Duodenal mucosa (tissue), 2 donors: Measurements from ENCODE around the gene NEIL1.

Source experiments
- H3K27ac ChIP-seq: one replicate; pipeline ENCODE4 v1.7.0; 2013; ENCODE audit warnings: low read depth, low read length
- H3K27me3 ChIP-seq, 2 donors: one replicate each; pipeline ENCODE4 v1.7.0; 2013; ENCODE audit warnings: low read length in 2 of 2, control low read depth in 1 of 2; ENCODE audit not compliant: insufficient read depth in 2 of 2, control insufficient read depth in 1 of 2
- H3K36me3 ChIP-seq, 2 donors: one replicate each; pipeline ENCODE4 v1.7.0; 2013; ENCODE audit warnings: low read length in 2 of 2, control low read depth in 1 of 2; ENCODE audit not compliant: insufficient read depth in 2 of 2, control insufficient read depth in 1 of 2
- H3K4me1 ChIP-seq, 2 donors: one replicate each; pipeline ENCODE4 v1.7.0; 2013; ENCODE audit warnings: low read length in 2 of 2, control low read depth in 1 of 2; ENCODE audit not compliant: insufficient read depth in 2 of 2, control insufficient read depth in 1 of 2
- H3K4me3 ChIP-seq, 2 donors: one replicate each; pipeline ENCODE4 v1.7.0; 2013; ENCODE audit warnings: low read length in 2 of 2, low read depth in 1 of 2
- H3K9ac ChIP-seq, 2 donors: one replicate each; pipeline ENCODE4 v1.7.0; 2013; ENCODE audit warnings: low read length in 2 of 2, low read depth in 1 of 2
- H3K9me3 ChIP-seq, 2 donors: one replicate each; pipeline ENCODE4 v1.7.0; 2013; ENCODE audit warnings: low read length in 2 of 2, control low read depth in 1 of 2; ENCODE audit not compliant: control insufficient read depth in 1 of 2

The NEIL1 gene

DNA sequence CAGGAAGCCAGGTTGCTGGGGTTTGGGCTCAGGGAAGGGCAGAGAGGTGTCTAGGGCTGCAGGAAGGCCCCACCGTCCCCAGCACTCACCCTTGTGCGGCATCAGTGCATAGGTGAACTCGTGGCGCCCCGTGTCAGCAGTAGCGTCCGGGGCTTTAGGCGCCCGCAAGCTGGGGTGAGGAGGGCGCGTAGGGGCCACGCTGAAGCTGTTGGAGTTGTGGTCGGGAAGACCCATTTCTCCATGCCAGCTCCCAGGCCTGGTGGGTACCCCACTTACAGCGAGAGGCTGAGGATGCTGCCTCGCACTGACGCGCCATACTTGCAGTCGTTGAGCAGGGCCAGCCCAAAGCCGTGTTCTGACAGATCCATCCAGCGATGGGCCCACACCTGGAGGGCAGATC, 9.7 kb downstream of the NEIL1 start:
- H3K9me3 ChIP-seq, result no peaks in the 10 kb centered on the region
- peaks cover 28 to 65% of the 10 kb centered on the region in 2 donors for H3K36me3 ChIP-seq
- no peak overlapping the region for H3K4me3 ChIP-seq
- no peaks in the 10 kb centered on the region for H3K27me3 ChIP-seq
- H3K27ac ChIP-seq, result no peak overlapping the region
- no peaks in the 10 kb centered on the region for H3K4me1 ChIP-seq
- no peak overlapping the region for H3K9ac ChIP-seq

DNA sequence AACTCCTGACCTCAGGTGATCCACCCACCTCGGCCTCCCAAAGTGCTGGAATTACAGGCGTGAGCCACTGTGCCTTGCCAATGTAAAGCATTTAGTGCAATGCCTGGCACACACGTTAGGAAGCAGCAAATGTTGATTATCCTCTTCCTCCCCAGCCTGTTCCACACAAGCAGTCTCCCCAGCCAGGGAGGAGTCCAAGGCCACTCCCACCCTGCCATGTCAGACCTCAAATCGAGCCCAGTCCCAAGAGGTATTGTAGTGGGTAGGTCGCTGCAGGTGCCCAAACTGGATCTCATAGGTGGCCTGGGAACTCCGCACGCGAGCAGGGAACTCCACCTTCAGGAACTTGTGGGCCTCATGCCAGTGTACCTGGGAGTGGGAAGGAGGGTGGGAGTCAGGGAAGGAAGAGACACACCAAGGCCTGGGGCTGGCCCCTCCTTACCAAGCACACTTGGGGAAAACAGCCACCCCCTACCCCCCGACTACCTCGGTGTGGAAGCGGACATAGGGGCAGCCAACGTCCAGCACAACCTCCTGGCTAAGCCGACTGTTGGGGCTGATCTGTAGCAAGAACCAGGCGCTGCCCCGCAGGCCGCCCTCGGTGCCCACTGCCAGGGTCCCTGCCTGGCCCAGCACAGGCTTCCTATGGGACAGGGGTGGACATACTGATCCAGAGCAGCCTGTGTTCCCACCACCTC, 11.3 kb downstream of the NEIL1 start:
- no peak overlapping the region for H3K9ac ChIP-seq
- no peak overlapping the region for H3K4me3 ChIP-seq
- H3K27me3 ChIP-seq, result no peaks in the 10 kb centered on the region
- peaks cover 31 to 81% of the 10 kb centered on the region in 2 donors for H3K36me3 ChIP-seq
- no peak overlapping the region for H3K27ac ChIP-seq
- no peaks in the 10 kb centered on the region for H3K4me1 ChIP-seq
- H3K9me3 ChIP-seq, result no peaks in the 10 kb centered on the region

DNA sequence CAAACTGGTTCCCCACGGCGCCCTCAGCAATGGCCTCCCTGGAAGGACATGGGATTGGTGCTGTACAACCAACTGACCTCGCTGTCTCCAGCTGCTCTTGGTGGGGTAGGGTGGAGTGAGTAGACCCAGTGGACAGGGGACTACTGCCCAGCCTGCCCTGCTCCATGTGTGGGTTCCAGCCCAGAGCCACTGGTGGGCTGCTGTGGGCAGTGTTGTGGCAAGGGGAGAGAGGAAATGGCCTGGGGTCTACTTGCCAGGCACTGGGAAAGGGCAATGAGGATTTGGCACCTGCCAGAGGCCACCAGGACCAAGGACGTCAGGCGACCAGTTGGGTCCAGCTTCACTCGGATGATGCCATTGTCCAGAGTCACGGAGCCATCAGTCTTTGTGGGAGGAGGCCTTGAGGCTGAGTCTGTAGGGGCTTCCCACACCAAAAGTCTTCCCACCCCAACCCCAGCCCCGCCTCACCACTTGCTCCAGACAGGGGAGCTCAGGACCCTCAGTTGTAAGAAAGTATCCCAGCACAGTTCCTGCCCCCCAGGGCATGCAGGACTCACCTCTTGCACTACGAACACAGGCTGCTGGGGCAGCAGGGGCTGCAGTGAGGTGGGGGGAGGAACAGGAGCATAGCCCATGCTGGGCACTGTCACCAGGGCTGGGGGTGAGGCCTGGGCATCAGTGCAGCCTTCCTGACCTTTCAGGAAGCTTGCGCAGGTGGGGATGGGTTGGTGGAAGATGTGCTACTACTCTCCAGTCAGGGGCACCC, 12.1 kb downstream of the NEIL1 start:
- Histone ChIP-seq H3K27ac (no peak overlapping the region), H3K36me3 (peaks cover 28 to 83% of the 10 kb centered on the region in 2 donors), H3K9me3 (no peaks in the 10 kb centered on the region)

DNA sequence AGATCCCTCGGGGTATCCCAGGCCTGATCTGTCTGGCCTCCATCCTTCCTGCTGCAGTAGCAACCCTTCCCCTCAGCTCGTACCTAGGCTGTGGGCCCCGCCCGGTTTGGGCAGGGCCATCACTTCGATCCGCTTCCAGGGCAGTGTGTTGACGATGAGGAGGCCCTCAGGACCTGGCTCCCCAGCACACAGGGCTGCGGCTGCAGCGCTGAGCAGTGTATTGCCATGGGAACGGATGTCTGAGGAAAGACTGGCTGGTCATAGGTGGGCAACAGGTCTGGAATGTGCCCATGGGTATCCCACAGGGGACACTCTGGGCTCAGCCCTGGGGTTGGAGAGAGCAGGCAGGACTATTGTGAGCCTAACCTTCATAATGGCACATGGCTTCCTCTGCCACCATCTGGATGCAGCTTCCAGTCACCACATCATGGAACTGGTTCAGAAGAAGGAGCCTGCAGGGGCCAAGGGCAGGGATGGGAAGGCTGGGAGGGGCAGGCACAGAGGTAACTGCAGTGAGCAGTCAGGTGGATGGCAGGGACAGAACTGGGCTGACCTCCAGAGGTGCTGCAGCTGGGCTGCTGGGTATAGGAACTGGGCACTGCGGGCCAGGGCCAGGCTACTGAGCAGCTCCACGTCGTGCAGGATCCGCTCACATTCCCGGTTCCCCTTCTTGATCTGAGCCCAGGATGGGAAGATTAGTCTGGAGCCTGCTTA, 12.9 kb downstream of the NEIL1 start:
- H3K9ac ChIP-seq, result no peak overlapping the region
- H3K27ac ChIP-seq, result no peak overlapping the region
- no peaks in the 10 kb centered on the region for H3K4me1 ChIP-seq
- no peak overlapping the region for H3K4me3 ChIP-seq
- H3K27me3 ChIP-seq, result no peaks in the 10 kb centered on the region
- no peaks in the 10 kb centered on the region for H3K9me3 ChIP-seq
- H3K36me3 ChIP-seq, result peaks cover 30 to 88% of the 10 kb centered on the region in 2 donors

More for the DNA sequence above, 12.1 kb downstream of the NEIL1 start:
- no peak overlapping the region for H3K4me3 ChIP-seq
- H3K9ac ChIP-seq, result no peak overlapping the region
- no peaks in the 10 kb centered on the region for H3K4me1 ChIP-seq
- H3K27me3 ChIP-seq, result no peaks in the 10 kb centered on the region

DNA sequence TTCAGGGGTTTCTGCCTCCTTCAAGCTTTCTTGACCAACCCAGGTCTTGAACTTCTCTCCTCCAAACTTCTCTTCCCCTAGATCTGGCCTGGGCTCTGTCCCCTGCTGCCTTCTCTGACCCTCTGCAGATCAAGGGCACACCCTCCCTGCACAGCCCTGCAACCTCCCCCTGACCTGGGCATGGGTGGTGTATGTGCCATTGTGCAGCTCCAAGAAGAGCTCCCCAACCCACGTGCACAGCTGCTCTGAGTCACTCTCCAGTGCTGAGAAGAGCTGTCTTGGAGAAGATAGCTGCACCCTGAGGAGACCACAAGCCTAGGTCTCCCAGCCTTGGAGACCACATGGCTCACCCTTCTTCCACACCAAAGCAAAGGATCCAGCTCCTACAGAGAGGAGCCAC, 13.6 kb downstream of the NEIL1 start:
- Histone ChIP-seq H3K27me3 (no peaks in the 10 kb centered on the region), H3K27ac (no peak overlapping the region), H3K36me3 (peaks cover 32 to 88% of the 10 kb centered on the region in 2 donors), H3K9me3 (no peaks in the 10 kb centered on the region), H3K9ac (no peak overlapping the region), H3K4me3 (no peak overlapping the region), H3K4me1 (no peaks in the 10 kb centered on the region)

DNA sequence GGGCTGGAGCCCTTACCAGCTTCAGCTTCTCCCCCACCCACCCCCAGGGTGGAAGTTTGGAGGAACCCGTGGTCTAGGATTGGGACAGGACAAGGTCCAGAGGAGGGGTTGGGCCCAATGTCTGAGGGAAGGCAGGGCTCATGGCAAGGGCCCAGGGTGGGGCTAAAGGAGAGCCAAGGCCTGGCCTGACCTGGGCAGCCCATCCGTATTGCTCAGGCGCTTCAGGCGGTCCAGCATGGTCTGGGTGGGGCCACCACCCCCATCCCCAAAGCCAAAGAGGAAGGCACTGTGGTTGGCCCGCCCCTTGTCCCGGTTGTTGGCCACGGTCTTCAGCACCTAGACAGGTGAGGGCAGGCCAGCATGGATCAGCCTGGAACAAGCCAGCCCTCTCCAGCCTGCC, 14.0 kb downstream of the NEIL1 start:
- H3K27me3 ChIP-seq, result no peaks in the 10 kb centered on the region
- no peak overlapping the region for H3K9ac ChIP-seq
- no peak overlapping the region for H3K27ac ChIP-seq
- H3K4me3 ChIP-seq, result no peak overlapping the region
- H3K36me3 ChIP-seq, result peaks cover 32 to 88% of the 10 kb centered on the region in 2 donors
- no peaks in the 10 kb centered on the region for H3K4me1 ChIP-seq
- no peaks in the 10 kb centered on the region for H3K9me3 ChIP-seq

DNA sequence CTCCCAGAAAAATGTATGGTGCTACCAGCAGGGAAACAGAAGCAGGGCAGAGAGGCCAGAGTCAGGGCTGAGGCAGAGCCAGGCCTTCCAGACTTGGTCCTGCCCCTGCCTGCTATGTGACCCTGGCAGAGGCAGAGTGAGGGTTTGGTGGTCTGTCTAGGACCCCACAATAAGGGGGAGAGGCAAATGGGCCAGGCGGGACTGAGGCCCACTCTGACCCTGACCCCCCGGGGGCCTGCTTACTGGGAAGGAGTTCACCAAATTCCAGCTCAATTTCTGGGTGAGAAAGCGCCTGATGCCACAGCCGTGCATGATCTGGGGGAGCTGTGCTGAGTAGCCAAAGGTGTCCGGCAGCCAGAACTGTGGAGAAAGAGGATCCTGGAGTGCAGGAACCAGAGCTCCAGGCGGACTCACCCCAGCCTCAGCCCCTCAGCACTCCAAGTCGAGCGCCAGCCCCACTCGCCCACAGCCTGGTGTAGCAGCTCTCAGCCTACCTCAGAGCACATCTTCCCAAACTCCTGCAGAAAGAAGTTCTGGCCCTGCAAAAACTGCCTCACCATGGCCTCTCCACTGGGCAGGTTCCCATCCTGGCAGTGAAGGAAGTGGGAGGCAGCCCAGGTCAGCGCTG, 14.6 kb downstream of the NEIL1 start:
- H3K36me3 ChIP-seq, result peaks cover 34 to 88% of the 10 kb centered on the region in 2 donors
- H3K27me3 ChIP-seq, result no peaks in the 10 kb centered on the region
- no peaks in the 10 kb centered on the region for H3K4me1 ChIP-seq
- no peak overlapping the region for H3K4me3 ChIP-seq
- H3K9me3 ChIP-seq, result no peaks in the 10 kb centered on the region
- H3K9ac ChIP-seq, result no peak overlapping the region
- H3K27ac ChIP-seq, result no peak overlapping the region

DNA sequence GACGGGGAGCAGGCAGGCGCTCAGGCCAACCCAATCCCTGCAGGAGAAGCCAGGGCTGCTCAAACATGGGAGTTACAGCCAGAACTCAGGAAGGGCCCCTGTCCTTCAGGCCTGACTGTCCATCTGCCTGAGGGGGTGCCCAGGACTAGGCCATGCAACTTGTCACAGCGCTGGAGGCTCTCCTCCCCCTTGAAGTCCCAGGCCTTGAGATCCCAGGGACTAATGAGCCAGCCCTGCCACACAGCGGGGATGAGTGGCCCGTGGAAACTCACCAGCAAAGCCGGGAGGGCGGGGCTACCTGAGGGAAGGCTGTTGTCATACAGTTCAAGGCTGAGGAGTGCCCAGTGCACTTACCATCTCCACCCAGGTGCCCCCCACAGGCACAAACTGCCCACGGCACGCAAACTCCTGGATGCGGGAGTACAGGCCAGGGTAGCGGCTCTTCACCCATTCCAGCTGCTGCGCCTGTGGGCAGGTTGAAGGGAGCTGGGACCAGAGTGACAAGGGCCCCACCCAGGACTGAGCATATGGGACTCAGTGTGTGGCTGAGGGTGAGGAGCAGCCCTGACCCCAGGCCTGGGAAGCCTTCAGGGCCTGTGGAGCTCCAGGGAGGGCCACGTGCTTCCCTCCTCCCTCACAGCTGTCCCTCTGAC, 15.3 kb downstream of the NEIL1 start:
- H3K27ac ChIP-seq, result no peak overlapping the region
- no peak overlapping the region for H3K9ac ChIP-seq
- no peaks in the 10 kb centered on the region for H3K27me3 ChIP-seq
- peaks cover 36 to 88% of the 10 kb centered on the region in 2 donors for H3K36me3 ChIP-seq
- H3K4me3 ChIP-seq, result no peak overlapping the region
- H3K9me3 ChIP-seq, result no peaks in the 10 kb centered on the region
- H3K4me1 ChIP-seq, result peaks cover 0 to under 1% of the 10 kb centered on the region in 2 donors

DNA sequence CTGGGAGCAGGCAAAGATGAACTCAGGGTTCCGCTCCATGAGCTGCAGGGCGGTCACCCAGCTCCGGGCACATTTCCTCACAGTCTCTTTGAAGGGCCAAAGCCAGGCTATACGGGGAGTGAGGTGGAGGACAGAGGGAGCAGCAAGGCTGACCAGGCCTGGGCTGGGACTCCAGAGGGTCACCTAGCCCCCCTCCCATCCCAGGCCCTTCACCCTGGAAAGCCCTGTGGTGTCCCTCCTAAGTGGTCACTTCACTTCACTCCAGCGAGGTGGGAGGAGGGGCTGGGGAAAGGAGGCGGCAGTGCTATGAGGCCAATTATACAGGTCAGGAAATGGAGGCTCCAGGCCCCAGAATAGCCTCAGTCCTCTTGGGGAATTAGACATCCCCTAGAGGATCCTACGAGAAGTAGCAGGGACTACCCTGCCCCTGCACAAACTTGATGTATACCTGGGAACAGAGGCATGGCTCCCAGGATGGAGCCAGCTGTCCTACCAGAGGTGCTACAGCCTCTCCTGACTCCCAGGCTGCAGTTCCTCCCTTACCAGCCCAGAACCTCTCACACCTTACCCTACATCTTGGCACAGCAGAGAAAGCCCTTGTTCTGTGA, 15.9 kb downstream of the NEIL1 start:
- Histone ChIP-seq H3K27ac (no peak overlapping the region), H3K4me1 (peaks cover 5 to 7% of the 10 kb centered on the region in 2 donors), H3K9me3 (no peaks in the 10 kb centered on the region), H3K4me3 (no peak overlapping the region), H3K36me3 (peaks cover 37 to 87% of the 10 kb centered on the region in 2 donors), H3K9ac (no peak overlapping the region), H3K27me3 (no peaks in the 10 kb centered on the region)
